Fibroblast of upper back skin (primary cell): Measurements from ENCODE around the gene SLC8A3.

ENCODE experiments used
- DNase-seq: peaks from one replicate; pipeline ENCODE4 v3.0.0-alpha.2; 2013

The SLC8A3 gene

GRCh38 chr14:70064136-70064865, 124.5 kb downstream of the SLC8A3 start:
- no peak for DNase-seq

- DNase-seq = no peak
Measured at GRCh38 chr14:70061108-70061507, 127.6 kb downstream of the SLC8A3 start.

- DNase-seq = no peak
Measured at GRCh38 chr14:70059545-70059944, 129.2 kb downstream of the SLC8A3 start.

GRCh38 chr14:70057519-70058136, 131.1 kb downstream of the SLC8A3 start:
- no peak for DNase-seq

GRCh38 chr14:70052990-70053389, 135.8 kb downstream of the SLC8A3 start:
- peak; percentile 19 for DNase-seq

- no peak for DNase-seq
Measured at GRCh38 chr14:70050136-70050535, 138.6 kb downstream of the SLC8A3 start.

- no peak for DNase-seq
Measured at GRCh38 chr14:70049605-70050004, 139.1 kb downstream of the SLC8A3 start.

- no peak for DNase-seq
Measured at GRCh38 chr14:70048313-70048654, 140.5 kb downstream of the SLC8A3 start.

GRCh38 chr14:70047598-70048312, 141.0 kb downstream of the SLC8A3 start:
- no peak for DNase-seq

- DNase-seq = peak; percentile 34
Measured at GRCh38 chr14:70045844-70046535, 142.8 kb downstream of the SLC8A3 start.

GRCh38 chr14:70045310-70045709, 143.4 kb downstream of the SLC8A3 start:
- DNase-seq = no peak

GRCh38 chr14:70043001-70043400, 145.8 kb downstream of the SLC8A3 start:
- DNase-seq = no peak

- no peak for DNase-seq
Measured at GRCh38 chr14:70036665-70037064, 152.1 kb downstream of the SLC8A3 start.

- no peak for DNase-seq
Measured at GRCh38 chr14:70034257-70034656, 154.5 kb downstream of the SLC8A3 start.

- DNase-seq = no peak
Measured at GRCh38 chr14:70033561-70033960, 155.2 kb downstream of the SLC8A3 start.

GRCh38 chr14:70033116-70033515, 155.6 kb downstream of the SLC8A3 start:
- no peak for DNase-seq

- DNase-seq = no peak
Measured at GRCh38 chr14:70032447-70032846, 156.3 kb downstream of the SLC8A3 start.

GRCh38 chr14:70032016-70032415, 156.7 kb downstream of the SLC8A3 start:
- DNase-seq = no peak

GRCh38 chr14:70029296-70030132, 159.2 kb downstream of the SLC8A3 start:
- DNase-seq = no peak

GRCh38 chr14:70027785-70028428, 160.8 kb downstream of the SLC8A3 start:
- peak; percentile 30 for DNase-seq

GRCh38 chr14:70023871-70024270, 164.9 kb downstream of the SLC8A3 start:
- no peak for DNase-seq
